Measurements from ENCODE around the gene SUGP1.

Gene SUGP1

DNA sequence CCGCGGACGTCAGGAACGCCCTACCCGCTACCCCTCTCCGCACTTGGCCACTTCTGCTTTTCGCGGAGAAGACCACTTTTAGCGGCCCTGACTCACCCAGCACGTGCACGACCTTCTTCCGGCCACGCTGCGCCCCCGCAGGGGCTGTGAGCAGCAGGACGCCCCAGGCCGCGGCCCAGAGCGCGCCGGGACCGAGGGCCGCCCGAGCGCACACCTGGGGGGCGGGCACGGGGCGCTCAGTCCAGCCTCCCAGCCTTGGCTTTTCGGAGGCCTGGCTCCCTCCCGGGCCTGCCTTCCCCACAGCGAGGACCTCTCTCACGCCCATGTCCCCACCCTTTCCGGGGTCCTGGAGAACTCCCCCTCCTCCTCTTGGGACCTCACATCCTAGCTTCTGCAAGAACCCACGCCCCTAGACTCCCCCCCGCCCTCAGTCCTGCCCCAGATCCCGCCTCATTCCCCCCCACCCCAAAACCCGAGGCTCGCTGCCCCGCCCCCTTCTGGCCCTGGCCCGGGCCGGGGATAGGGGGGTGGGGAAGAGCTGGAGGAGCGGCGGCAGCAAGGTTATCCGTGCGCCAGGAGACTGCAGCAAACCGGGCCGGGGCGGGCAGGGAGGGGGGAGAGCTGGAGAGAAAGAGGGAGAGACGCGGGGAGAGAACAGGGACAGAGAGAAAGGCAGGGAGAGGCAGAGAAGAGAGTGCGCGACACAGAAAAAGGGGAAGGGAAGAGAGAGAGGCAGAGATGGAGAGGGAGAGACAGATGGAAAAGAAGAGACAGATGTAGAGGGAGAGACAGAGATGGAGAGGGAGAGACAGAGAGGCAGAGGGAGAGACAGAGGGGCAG lies 58.7 kb downstream of the SUGP1 start:
- Histone ChIP-seq H3K36me3 (no peaks in the 10 kb centered on the region), H3K27me3 (peaks cover 88% of the 10 kb centered on the region), H3K4me3 (ENCODE audit: low read depth in 1 of 2, low read length in 1 of 2) (no peak overlapping the region), H3K9me3 (no peaks in the 10 kb centered on the region), H3K27ac (no peak overlapping the region), H3K4me1 (ENCODE audit: control insufficient read depth in 1 of 2, insufficient read depth in 1 of 2, low read depth in 1 of 2, low read length in 1 of 2) (no peaks in the 10 kb centered on the region)
- TF ChIP-seq, protein P1, sequence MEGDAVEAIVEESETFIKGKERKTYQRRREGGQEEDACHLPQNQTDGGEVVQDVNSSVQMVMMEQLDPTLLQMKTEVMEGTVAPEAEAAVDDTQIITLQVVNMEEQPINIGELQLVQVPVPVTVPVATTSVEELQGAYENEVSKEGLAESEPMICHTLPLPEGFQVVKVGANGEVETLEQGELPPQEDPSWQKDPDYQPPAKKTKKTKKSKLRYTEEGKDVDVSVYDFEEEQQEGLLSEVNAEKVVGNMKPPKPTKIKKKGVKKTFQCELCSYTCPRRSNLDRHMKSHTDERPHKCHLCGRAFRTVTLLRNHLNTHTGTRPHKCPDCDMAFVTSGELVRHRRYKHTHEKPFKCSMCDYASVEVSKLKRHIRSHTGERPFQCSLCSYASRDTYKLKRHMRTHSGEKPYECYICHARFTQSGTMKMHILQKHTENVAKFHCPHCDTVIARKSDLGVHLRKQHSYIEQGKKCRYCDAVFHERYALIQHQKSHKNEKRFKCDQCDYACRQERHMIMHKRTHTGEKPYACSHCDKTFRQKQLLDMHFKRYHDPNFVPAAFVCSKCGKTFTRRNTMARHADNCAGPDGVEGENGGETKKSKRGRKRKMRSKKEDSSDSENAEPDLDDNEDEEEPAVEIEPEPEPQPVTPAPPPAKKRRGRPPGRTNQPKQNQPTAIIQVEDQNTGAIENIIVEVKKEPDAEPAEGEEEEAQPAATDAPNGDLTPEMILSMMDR (IDR thresholded peaks at IDR 0.05): no peak

DNA sequence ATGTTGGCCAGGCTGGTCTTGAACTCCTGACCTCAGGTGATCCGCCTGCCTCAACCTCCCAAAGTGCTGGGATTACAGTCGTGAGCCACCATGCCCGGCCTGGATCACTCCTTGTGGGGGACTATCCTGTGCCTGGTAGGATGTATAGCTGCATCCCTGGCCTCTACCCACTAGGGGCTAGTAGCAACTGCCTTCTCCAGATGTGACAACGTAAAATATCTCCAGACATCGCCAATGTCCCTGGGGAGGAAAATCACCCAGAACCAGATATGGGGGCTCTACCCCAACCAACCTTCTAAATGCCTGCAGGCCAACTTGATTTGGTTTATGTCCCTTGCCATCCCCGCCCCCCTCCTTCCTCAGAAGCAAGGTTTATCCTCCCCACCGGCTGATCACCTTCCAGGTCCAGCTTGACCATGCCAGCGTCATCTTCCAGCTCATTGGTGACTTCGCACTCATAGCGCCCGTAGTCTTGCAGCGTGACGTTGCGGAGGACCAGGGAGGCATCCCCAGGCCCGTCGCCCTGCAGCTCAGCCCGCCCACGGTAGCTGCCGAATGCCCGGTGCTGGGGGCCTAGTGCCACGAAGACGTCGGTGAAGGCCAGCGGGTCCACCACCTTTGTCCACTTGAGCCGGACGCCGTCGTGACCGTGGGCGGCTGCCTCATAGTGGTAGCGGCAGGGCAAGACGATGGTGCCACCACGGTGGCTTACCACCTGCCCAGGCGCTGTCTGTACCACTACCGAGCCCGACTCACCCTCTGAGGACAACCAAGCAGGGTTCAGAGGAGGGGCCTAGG lies 59.7 kb downstream of the SUGP1 start:
- H3K27ac ChIP-seq: no peak overlapping the region
- TF ChIP-seq, protein P1 (IDR thresholded peaks at IDR 0.05): no peak
- H3K4me3 ChIP-seq (ENCODE audit: low read depth in 1 of 2, low read length in 1 of 2): no peak overlapping the region
- no peaks in the 10 kb centered on the region for H3K9me3 ChIP-seq
- peaks cover 93% of the 10 kb centered on the region for H3K27me3 ChIP-seq
- H3K4me1 ChIP-seq (ENCODE audit: control insufficient read depth in 1 of 2, insufficient read depth in 1 of 2, low read depth in 1 of 2, low read length in 1 of 2): no peaks in the 10 kb centered on the region
- no peaks in the 10 kb centered on the region for H3K36me3 ChIP-seq

DNA sequence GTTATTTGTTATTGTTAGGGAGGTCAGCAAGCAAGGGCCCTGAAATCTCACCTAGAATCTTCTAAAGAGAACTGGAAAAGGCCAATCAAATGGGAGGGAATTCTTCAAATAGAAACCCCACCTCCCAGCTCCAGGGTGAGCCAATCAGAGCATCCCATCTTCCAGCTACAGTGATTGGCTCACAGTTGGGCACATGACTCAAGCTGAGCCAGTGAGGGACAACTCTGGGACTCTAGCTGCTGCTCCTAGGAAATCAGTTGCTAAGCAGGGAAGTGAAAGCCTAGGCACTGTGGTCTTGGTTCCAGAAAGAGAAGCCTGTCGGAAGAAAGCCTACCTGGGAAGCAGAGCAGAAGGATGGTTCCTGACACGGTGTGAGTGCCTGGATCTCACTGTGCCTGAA lies 60.6 kb downstream of the SUGP1 start:
- peaks cover 93% of the 10 kb centered on the region for H3K27me3 ChIP-seq
- no peaks in the 10 kb centered on the region for H3K36me3 ChIP-seq
- no peak overlapping the region for H3K27ac ChIP-seq
- H3K4me1 ChIP-seq (ENCODE audit: control insufficient read depth in 1 of 2, insufficient read depth in 1 of 2, low read depth in 1 of 2, low read length in 1 of 2): no peaks in the 10 kb centered on the region
- no peaks in the 10 kb centered on the region for H3K9me3 ChIP-seq
- TF ChIP-seq, protein P1 (IDR thresholded peaks at IDR 0.05): no peak
- no peak overlapping the region for H3K4me3 ChIP-seq (ENCODE audit: low read depth in 1 of 2, low read length in 1 of 2)

- H3K27me3 ChIP-seq: peaks cover 86% of the 10 kb centered on the region
- no peaks in the 10 kb centered on the region for H3K9me3 ChIP-seq
- H3K36me3 ChIP-seq: no peaks in the 10 kb centered on the region
- TF ChIP-seq, protein P1 (IDR thresholded peaks at IDR 0.05): no peak
- H3K4me1 ChIP-seq (ENCODE audit: control insufficient read depth in 1 of 2, insufficient read depth in 1 of 2, low read depth in 1 of 2, low read length in 1 of 2): no peaks in the 10 kb centered on the region
- no peak overlapping the region for H3K27ac ChIP-seq
- no peak overlapping the region for H3K4me3 ChIP-seq (ENCODE audit: low read depth in 1 of 2, low read length in 1 of 2)
Observed at GRCh38 chr19:19258589-19259338, 61.5 kb downstream of the SUGP1 start.

- Histone ChIP-seq H3K4me3 (ENCODE audit: low read depth in 1 of 2, low read length in 1 of 2) (no peak overlapping the region), H3K36me3 (no peaks in the 10 kb centered on the region), H3K4me1 (ENCODE audit: control insufficient read depth in 1 of 2, insufficient read depth in 1 of 2, low read depth in 1 of 2, low read length in 1 of 2) (no peaks in the 10 kb centered on the region), H3K27me3 (peaks cover 81% of the 10 kb centered on the region), H3K27ac (no peak overlapping the region), H3K9me3 (no peaks in the 10 kb centered on the region)
- TF ChIP-seq, protein P1 (IDR thresholded peaks at IDR 0.05): no peak
Observed at GRCh38 chr19:19257836-19258588, 62.3 kb downstream of the SUGP1 start.
